GM12865 (cell line): Measurements from ENCODE around the gene C19orf44.
A peak's percentile ranks its signal among the peaks of the same experiment; 100 is the strongest.

Experiments used
- DNase-seq: peaks from one replicate; pipeline ENCODE4 v3.0.0; 2010; ENCODE audit warnings: low read depth
- H3K4me3 ChIP-seq: 2 replicates; pipeline ENCODE4 v1.5.1; 2011; ENCODE audit warnings: mild to moderate bottlenecking, low read depth, low read length, control low read depth
- TF ChIP-seq, protein P1 (sequence below): IDR thresholded peaks from 2 replicates; pipeline ENCODE4 v1.5.1; 2011; ENCODE audit warnings: low read length, control low read depth, low read depth, inconsistent platforms; ENCODE audit not compliant: insufficient read depth; ENCODE audit errors: missing control alignments

The C19orf44 gene

DNA sequence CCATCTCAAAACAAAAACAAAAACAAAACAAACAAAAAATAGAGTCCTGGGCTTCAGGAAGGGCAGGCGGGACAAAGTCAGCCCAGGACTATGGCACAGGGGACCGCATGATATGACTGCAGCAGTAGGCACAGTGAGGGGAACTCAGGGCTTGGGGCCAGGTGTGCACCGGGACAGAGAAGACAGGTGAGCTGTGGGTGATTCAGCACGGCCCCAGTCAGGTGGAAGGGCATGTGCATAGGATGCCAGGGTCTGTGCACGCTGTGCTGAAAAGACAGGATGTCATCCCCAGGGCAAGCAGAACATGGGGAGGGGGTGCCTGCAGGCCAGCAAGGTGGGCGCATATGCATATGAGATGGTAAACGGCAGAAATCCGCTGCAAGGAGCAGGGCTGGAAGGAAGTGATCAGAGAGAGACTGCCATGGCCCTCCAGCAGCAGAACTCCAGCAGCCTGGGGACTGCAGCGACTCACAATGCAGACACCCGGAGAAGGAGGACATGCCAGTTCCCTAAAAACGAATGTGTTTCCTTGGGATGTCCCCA lies 39.5 kb upstream of the C19orf44 start:
- TF ChIP-seq, protein P1, sequence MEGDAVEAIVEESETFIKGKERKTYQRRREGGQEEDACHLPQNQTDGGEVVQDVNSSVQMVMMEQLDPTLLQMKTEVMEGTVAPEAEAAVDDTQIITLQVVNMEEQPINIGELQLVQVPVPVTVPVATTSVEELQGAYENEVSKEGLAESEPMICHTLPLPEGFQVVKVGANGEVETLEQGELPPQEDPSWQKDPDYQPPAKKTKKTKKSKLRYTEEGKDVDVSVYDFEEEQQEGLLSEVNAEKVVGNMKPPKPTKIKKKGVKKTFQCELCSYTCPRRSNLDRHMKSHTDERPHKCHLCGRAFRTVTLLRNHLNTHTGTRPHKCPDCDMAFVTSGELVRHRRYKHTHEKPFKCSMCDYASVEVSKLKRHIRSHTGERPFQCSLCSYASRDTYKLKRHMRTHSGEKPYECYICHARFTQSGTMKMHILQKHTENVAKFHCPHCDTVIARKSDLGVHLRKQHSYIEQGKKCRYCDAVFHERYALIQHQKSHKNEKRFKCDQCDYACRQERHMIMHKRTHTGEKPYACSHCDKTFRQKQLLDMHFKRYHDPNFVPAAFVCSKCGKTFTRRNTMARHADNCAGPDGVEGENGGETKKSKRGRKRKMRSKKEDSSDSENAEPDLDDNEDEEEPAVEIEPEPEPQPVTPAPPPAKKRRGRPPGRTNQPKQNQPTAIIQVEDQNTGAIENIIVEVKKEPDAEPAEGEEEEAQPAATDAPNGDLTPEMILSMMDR, result no peak
- no peak overlapping the region for H3K4me3 ChIP-seq
- no peak for DNase-seq

DNA sequence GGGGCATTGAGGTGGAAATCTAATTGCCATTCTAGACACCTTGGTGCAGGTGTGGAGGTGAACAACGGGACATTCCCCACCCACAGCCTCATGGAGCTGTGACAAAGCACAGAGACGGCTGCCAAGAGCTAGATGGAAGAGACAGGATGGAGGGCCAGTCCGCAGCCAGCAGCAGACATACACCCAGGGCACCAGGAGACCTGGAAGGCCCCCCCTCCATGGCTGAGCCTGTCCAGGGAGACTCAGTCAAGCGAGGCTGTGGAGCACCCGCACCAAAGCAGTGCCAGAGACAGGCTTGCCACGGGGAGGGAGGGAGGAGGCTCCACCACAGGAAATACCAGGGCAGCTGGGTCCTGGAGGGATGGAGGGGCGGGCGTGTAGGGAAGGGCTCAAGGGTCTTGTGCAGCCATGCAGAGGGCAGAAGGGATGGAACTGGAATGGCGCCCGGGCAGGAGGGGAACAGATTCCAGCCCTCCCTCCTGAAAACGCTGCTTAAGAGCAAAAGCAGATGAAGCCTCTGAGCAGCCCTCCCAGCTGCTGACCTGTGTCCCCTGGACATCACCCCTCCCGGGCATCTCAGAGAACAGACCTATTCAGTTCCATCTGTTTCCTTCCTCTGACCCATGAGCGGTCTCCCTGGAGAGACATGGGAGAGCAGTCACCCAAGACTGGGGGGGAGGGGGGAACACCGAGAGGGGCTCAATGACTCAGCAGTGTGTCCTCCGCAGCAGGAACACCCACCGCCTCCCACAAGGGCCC lies 38.8 kb upstream of the C19orf44 start:
- H3K4me3 ChIP-seq, result no peak overlapping the region
- TF ChIP-seq, protein P1, result no peak
- DNase-seq, result peak; percentile 28

DNA sequence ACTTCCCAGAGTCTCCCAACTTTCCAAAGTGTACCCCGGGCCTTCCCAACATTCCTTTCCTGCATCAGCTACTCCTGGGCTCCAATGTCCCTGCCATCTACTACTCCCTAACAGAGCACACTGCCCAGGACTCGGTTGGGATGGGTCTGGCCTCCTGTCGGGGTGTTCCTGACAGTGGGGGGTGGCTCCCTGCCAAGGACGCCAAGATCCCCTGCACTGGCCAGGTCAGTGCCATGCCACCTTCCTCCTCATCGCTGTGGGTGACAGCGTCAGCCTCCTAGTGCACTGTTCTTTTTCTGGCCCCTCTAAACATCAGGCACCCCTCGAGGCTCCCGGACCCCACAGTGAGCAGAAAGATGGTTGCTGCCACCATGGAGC lies 38.3 kb upstream of the C19orf44 start:
- DNase-seq, result no peak
- no peak overlapping the region for H3K4me3 ChIP-seq
- TF ChIP-seq, protein P1, result no peak

DNA sequence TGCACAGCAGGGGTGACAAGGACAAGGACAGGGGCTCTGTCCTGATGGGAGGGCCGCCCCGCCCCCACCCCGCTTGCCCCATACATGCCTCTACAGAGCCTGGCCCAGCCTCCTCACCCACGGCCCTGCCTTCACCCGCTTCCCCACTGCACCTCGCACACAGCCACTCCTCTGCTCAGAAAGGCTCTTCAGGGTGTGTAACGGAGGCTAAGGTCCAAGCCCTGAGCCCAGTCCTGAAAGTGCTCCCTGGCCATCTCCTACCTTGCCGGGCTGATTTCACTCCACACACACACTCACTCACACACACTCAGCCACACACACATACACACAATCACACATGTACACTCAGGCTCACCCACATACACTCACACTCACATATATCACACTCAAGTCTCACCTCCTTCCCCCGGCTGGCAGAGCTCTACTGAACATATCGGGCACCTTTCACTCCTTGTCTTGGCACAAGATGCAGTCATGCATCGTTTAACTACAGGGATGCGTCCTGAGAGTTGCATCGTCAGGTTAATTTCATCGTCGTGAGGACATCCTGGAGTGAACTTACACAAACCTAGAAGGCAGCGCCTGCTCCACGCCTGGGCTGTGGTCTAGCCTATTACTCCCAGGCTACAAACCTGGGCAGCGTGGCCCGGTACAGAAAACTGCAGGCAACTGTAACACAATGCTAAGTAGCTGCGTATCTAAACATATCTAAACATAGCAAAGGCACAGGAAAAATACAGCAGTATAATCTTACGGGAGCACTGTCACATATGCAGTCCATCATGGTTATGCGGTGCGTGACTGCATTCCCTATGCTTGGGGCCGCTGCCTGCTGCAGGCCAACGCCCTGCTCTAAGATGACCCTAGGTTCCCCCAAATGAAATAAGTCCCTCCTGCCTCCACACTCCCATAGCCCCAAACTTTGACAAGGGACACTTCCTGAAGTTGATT lies 37.5 kb upstream of the C19orf44 start:
- no peak for DNase-seq
- no peak overlapping the region for H3K4me3 ChIP-seq
- TF ChIP-seq, protein P1, result no peak

DNA sequence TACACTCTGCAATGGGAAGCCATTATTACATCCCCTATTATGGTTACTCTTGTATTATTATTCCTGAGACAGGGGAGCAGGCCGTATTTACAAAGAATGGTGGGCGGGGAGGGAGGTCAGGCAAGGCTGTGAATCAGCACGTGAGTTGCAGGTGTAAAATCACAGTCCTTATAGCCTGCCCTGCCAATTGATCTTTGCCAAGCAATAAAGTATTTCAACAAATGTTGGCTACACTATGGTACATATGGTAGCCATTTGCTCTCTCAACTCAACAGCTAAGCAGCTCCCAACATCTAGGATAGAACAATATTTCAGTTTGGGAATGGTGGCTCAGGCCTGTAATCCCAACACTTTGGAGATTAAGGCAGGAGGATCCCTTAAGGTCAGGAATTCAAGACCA lies 36.5 kb upstream of the C19orf44 start:
- DNase-seq, result no peak
- TF ChIP-seq, protein P1, result no peak
- H3K4me3 ChIP-seq, result no peak overlapping the region

DNA sequence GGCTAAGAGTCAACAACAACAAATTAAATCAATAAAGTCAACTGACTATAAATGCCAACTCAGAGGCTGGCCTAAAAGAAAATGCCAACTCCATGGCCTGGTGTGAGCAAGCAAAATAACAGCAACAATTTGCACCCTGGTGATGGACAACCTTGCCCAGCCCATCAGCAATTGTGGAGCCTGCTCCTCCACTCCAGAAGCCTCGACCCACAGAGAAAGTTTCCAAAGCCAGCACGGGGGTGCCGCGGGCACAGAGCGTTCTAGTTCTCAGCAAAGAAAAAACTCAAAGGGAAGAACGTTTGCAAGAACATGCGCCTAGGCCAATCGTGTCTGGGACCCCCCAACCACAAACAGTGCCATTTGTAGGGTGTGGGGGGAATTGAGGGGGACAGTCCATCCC lies 35.7 kb upstream of the C19orf44 start:
- DNase-seq, result no peak
- TF ChIP-seq, protein P1, result no peak
- H3K4me3 ChIP-seq, result no peak overlapping the region
